ENCODE data around the gene TIPARP. TPM values are rescaled to one million over a fixed set of nuclear protein-coding genes. Genes with fewer than 3 reads are reported as not detected.

Gene TIPARP
- total RNA-seq, 4 donors from 2014 or later: 39.7 to 90.8 (median 52.2) TPM

GRCh38 chr3:156654834-156655233, 19.6 kb upstream of the TIPARP start:
- Histone ChIP-seq H3K9me3 (no peaks in the 10 kb centered on the region), H3K4me1 (no peaks in the 10 kb centered on the region), H3K27ac (no peak overlapping the region), H3K27me3 (no peaks in the 10 kb centered on the region), H3K36me3 (no peaks in the 10 kb centered on the region), H3K4me3 (no peak overlapping the region)
- no peak for DNase-seq
- TF ChIP-seq CTCF (IDR thresholded peaks at IDR 0.05): no peak
- TF ChIP-seq POLR2A (IDR thresholded peaks at IDR 0.05): no peak

GRCh38 chr3:156655819-156656550, 18.4 kb upstream of the TIPARP start:
- H3K36me3 ChIP-seq: no peaks in the 10 kb centered on the region
- H3K27me3 ChIP-seq: no peaks in the 10 kb centered on the region
- H3K27ac ChIP-seq: no peak overlapping the region
- H3K4me3 ChIP-seq: no peak overlapping the region
- H3K9me3 ChIP-seq: no peaks in the 10 kb centered on the region
- TF ChIP-seq CTCF (IDR thresholded peaks at IDR 0.05) (no peak), POLR2A (IDR thresholded peaks at IDR 0.05) (no peak)
- no peaks in the 10 kb centered on the region for H3K4me1 ChIP-seq
- DNase-seq: no peak

- Histone ChIP-seq H3K4me3 (no peak overlapping the region), H3K4me1 (no peaks in the 10 kb centered on the region), H3K27ac (no peak overlapping the region), H3K27me3 (no peaks in the 10 kb centered on the region), H3K9me3 (no peaks in the 10 kb centered on the region), H3K36me3 (no peaks in the 10 kb centered on the region)
- DNase-seq: no peak
- no peak for TF ChIP-seq POLR2A (IDR thresholded peaks at IDR 0.05)
- no peak for TF ChIP-seq CTCF (IDR thresholded peaks at IDR 0.05)
Observed at GRCh38 chr3:156657440-156657839, 16.9 kb upstream of the TIPARP start.

- H3K4me3 ChIP-seq: no peak overlapping the region
- no peaks in the 10 kb centered on the region for H3K4me1 ChIP-seq
- no peaks in the 10 kb centered on the region for H3K36me3 ChIP-seq
- H3K27me3 ChIP-seq: no peaks in the 10 kb centered on the region
- no peak for TF ChIP-seq POLR2A (IDR thresholded peaks at IDR 0.05)
- TF ChIP-seq CTCF (IDR thresholded peaks at IDR 0.05): no peak
- no peaks in the 10 kb centered on the region for H3K9me3 ChIP-seq
- no peak overlapping the region for H3K27ac ChIP-seq
- no peak for DNase-seq
Observed at GRCh38 chr3:156657862-156658731, 16.3 kb upstream of the TIPARP start.

GRCh38 chr3:156658732-156659090, 15.7 kb upstream of the TIPARP start:
- Histone ChIP-seq H3K27me3 (no peaks in the 10 kb centered on the region), H3K4me1 (no peaks in the 10 kb centered on the region), H3K36me3 (no peaks in the 10 kb centered on the region), H3K27ac (no peak overlapping the region), H3K9me3 (no peaks in the 10 kb centered on the region), H3K4me3 (no peak overlapping the region)
- TF ChIP-seq POLR2A (IDR thresholded peaks at IDR 0.05) (no peak), CTCF (IDR thresholded peaks at IDR 0.05) (no peak)
- DNase-seq: no peak
